ENCODE results near the gene CCNB1.

DNA sequence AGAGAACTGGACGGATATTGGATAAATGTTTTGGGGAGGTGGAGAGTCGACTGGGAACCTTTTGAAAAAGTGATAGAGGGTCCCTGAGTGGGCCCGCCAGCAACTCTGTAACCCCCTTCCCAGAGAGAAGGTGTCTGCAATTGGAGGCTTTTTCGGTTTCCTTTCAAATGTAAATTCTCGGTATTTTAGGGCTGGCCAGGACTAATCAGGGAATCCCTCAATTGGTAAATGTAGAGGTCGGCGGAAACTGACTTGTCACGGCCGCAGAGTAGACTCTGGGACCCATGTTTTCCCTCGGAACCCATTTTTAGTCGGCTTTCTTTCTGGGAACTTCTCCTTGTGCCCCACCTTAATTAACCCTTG lies 524 bp downstream of the CCNB1 start:
- TF ChIP-seq, protein P1, sequence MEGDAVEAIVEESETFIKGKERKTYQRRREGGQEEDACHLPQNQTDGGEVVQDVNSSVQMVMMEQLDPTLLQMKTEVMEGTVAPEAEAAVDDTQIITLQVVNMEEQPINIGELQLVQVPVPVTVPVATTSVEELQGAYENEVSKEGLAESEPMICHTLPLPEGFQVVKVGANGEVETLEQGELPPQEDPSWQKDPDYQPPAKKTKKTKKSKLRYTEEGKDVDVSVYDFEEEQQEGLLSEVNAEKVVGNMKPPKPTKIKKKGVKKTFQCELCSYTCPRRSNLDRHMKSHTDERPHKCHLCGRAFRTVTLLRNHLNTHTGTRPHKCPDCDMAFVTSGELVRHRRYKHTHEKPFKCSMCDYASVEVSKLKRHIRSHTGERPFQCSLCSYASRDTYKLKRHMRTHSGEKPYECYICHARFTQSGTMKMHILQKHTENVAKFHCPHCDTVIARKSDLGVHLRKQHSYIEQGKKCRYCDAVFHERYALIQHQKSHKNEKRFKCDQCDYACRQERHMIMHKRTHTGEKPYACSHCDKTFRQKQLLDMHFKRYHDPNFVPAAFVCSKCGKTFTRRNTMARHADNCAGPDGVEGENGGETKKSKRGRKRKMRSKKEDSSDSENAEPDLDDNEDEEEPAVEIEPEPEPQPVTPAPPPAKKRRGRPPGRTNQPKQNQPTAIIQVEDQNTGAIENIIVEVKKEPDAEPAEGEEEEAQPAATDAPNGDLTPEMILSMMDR (optimal IDR thresholded peaks at IDR 0.05 in 1 of 3, IDR thresholded peaks at IDR 0.05 in 1 of 3, conservative IDR thresholded peaks at IDR 0.05 in 1 of 3; ENCODE audit: extremely low read depth in 1 of 3, insufficient read depth in 2 of 3, low read length in 3 of 3): no peak
- TF ChIP-seq EZH2 (IDR thresholded peaks at IDR 0.05; ENCODE audit: low read length): no peak

Measured in keratinocyte (primary cell).